IPS DF 6.9 (cell line): ENCODE measurements around the gene FAM110D.
A peak's percentile ranks its signal among the peaks of the same experiment; 100 is the strongest.

Experiments
- DNase-seq: peaks from one replicate; pipeline ENCODE4 v3.0.0-alpha.2; 2013; ENCODE audit warnings: low read depth, low spot score
- H3K27ac ChIP-seq: one replicate; pipeline ENCODE4 v1.5.1; 2013; ENCODE audit warnings: low read length, control low read depth
- H3K27me3 ChIP-seq: 2 replicates; pipeline ENCODE4 v1.6.1; 2013; ENCODE audit warnings: mild to moderate bottlenecking, low read length; ENCODE audit not compliant: control insufficient read depth, insufficient read depth
- H3K36me3 ChIP-seq: 2 replicates; pipeline ENCODE4 v1.6.1; 2013; ENCODE audit warnings: low read length; ENCODE audit not compliant: control insufficient read depth, insufficient read depth
- H3K4me1 ChIP-seq: 2 replicates; pipeline ENCODE4 v1.6.1; 2013; ENCODE audit warnings: low read length; ENCODE audit not compliant: control insufficient read depth, insufficient read depth
- H3K4me3 ChIP-seq: 2 replicates; pipeline ENCODE4 v1.5.1; 2013; ENCODE audit warnings: mild to moderate bottlenecking, low read length
- H3K9me3 ChIP-seq: 2 replicates; pipeline ENCODE4 v1.6.1; 2013; ENCODE audit warnings: low read length, inconsistent platforms; ENCODE audit not compliant: control insufficient read depth, insufficient read depth
- WGBS: extraction: QIAGEN DNeasy Blood & Tissue Kit; methylation state at CpG from one replicate; pipeline ENCODE4 v1.1.7; 2013; ENCODE audit warnings: mixed read lengths, missing lambda C conversion rate; ENCODE audit not compliant: insufficient read length, insufficient coverage; 5-methylcytosine and 5-hydroxymethylcytosine counted together

FAM110D gene

GRCh38 chr1:26164861-26165842, 6.3 kb downstream of the FAM110D start:
- DNase-seq = no peak
- WGBS = no CpG with 5 or more reads among the region's 19 CpGs
- Histone ChIP-seq H3K36me3 (no peaks in the 10 kb centered on the region), H3K4me3 (peak overlapping the region; percentile 27; the same call in 1 of the 2 replicates), H3K9me3 (no peaks in the 10 kb centered on the region), H3K27ac (no peak overlapping the region), H3K4me1 (peaks cover 7% of the 10 kb centered on the region), H3K27me3 (peaks cover 24% of the 10 kb centered on the region)

- Histone ChIP-seq H3K27ac (no peak overlapping the region), H3K4me3 (no peak overlapping the region), H3K36me3 (no peaks in the 10 kb centered on the region), H3K27me3 (peaks cover 17% of the 10 kb centered on the region), H3K4me1 (peaks cover 10% of the 10 kb centered on the region), H3K9me3 (no peaks in the 10 kb centered on the region)
- no CpG with 5 or more reads among the region's 4 CpGs for WGBS
- no peak for DNase-seq
Observed at GRCh38 chr1:26166719-26167281, 7.9 kb downstream of the FAM110D start.

GRCh38 chr1:26168410-26169197, 9.7 kb downstream of the FAM110D start, which contains the start of gene C1orf232:
TSS of gene C1orf232 (minus strand) at chr1:26168963. CDS start at chr1:26168499, 464 bp downstream.
- Histone ChIP-seq H3K27me3 (peaks cover 4% of the 10 kb centered on the region; the same call in 1 of the 2 replicates), H3K27ac (no peak within 1 kb of the TSS), H3K9me3 (no peaks in the 10 kb centered on the region), H3K36me3 (no peaks in the 10 kb centered on the region), H3K4me3 (peak within 1 kb of the TSS; percentile 84; the same call in 1 of the 2 replicates), H3K4me1 (peaks cover 10% of the 10 kb centered on the region)
- no CpG with 5 or more reads among the region's 5 CpGs for WGBS
- DNase-seq = no peak

- no peaks in the 10 kb centered on the region for H3K27me3 ChIP-seq
- no CpG with 5 or more reads among the region's 4 CpGs for whole genome bisulfite sequencing
- H3K4me1 ChIP-seq = peaks cover 10% of the 10 kb centered on the region
- H3K4me3 ChIP-seq = no peak overlapping the region
- no peaks in the 10 kb centered on the region for H3K9me3 ChIP-seq
- no peak overlapping the region for H3K27ac ChIP-seq
- no peak for DNase-seq
- no peaks in the 10 kb centered on the region for H3K36me3 ChIP-seq
Observed at GRCh38 chr1:26169198-26169554, 10.3 kb downstream of the FAM110D start.

GRCh38 chr1:26169669-26170471, 11.0 kb downstream of the FAM110D start, which contains the start of gene ZNF593:
TSS of gene ZNF593 (plus strand) at chr1:26169908. CDS start at chr1:26169984, 76 bp downstream.
- Histone ChIP-seq H3K36me3 (no peaks in the 10 kb centered on the region), H3K4me3 (peak within 1 kb of the TSS; percentile 84), H3K27me3 (no peaks in the 10 kb centered on the region), H3K4me1 (peaks cover 8% of the 10 kb centered on the region), H3K27ac (no peak within 1 kb of the TSS), H3K9me3 (no peaks in the 10 kb centered on the region)
- WGBS = no CpG with 5 or more reads among the region's 76 CpGs
- peak; percentile 70 for DNase-seq

GRCh38 chr1:26170472-26170821, 11.6 kb downstream of the FAM110D start:
- Histone ChIP-seq H3K9me3 (no peaks in the 10 kb centered on the region), H3K36me3 (no peaks in the 10 kb centered on the region), H3K4me1 (peaks cover 5% of the 10 kb centered on the region), H3K4me3 (peak overlapping the region; percentile 84; the same call in 1 of the 2 replicates), H3K27ac (no peak overlapping the region), H3K27me3 (no peaks in the 10 kb centered on the region)
- DNase-seq = no peak
- WGBS = no CpG with 5 or more reads among the region's 9 CpGs

GRCh38 chr1:26171084-26172072, 12.5 kb downstream of the FAM110D start, which contains the start of gene ZNF593OS:
TSS of gene ZNF593OS (minus strand) at chr1:26171832. CDS start at chr1:26171661, 171 bp downstream.
- no peak within 1 kb of the TSS for H3K27ac ChIP-seq

GRCh38 chr1:26175346-26175745, 16.5 kb downstream of the FAM110D start:
- no peaks in the 10 kb centered on the region for H3K27me3 ChIP-seq
- no CpG with 5 or more reads among the region's 8 CpGs for WGBS
- no peaks in the 10 kb centered on the region for H3K9me3 ChIP-seq
- DNase-seq = no peak
- no peaks in the 10 kb centered on the region for H3K36me3 ChIP-seq
- H3K27ac ChIP-seq = no peak overlapping the region
- H3K4me3 ChIP-seq = no peak overlapping the region
- H3K4me1 ChIP-seq = peaks cover 3% of the 10 kb centered on the region; the same call in 1 of the 2 replicates

More at GRCh38 chr1:26171084-26172072, 12.5 kb downstream of the FAM110D start, which contains the start of gene ZNF593OS:
- WGBS = no CpG with 5 or more reads among the region's 34 CpGs
- no peak for DNase-seq
- Histone ChIP-seq H3K4me3 (no peak within 1 kb of the TSS), H3K27me3 (no peaks in the 10 kb centered on the region), H3K4me1 (peaks cover 5% of the 10 kb centered on the region), H3K36me3 (no peaks in the 10 kb centered on the region), H3K9me3 (no peaks in the 10 kb centered on the region)
